GM12878 (cell line): ENCODE results near the gene AP3S2. TPM values are rescaled to one million over a fixed set of nuclear protein-coding genes. Genes with fewer than 3 reads are reported as not detected.

Experiments used
- ATAC-seq: fragments of 200-7000 bp; cut with Tn5 transposase; 3 replicates; pipeline ENCODE4 v1.9.1; 2020; ENCODE audit warnings: mild to moderate bottlenecking, moderate library complexity
- BruUV-seq: library from RNA; stranded (reverse); fragments of 400-500 nt; replicated peaks from 2 replicates; lab custom pipeline; 2021; lab: Mats Ljungman, UMichigan
- CTCF ChIA-PET: fragments of 300-600 bp; sonication (Branson Sonifier 250); formaldehyde crosslinking; extraction: SDS; loops from one replicate; lab custom pipeline; 2021; ENCODE audit warnings: inconsistent platforms; lab: Yijun Ruan, JAX
- POLR2A ChIA-PET: fragments of 350-600 bp; formaldehyde crosslinking; extraction: SDS; loops from one replicate; lab custom pipeline; 2021; ENCODE audit warnings: inconsistent platforms; lab: Charles Lee
- RAD21 ChIA-PET: fragments of 300-600 bp; sonication (Branson Sonifier 250); formaldehyde crosslinking; loops from one replicate; lab custom pipeline; 2023; ENCODE audit warnings: antibody characterized with exemption; ENCODE audit not compliant: unreplicated experiment; lab: Charles Lee
- SMC1A ChIA-PET: fragments of 300-600 bp; sonication (Branson Sonifier 250); formaldehyde crosslinking; loops from one replicate; lab custom pipeline; 2023; ENCODE audit not compliant: unreplicated experiment, uncharacterized antibody; lab: Charles Lee
- DNase-seq: peaks from one replicate; pipeline ENCODE4 v3.0.0-alpha.2; 2011; ENCODE audit warnings: low read depth, low spot score
- FAIRE-seq: peaks from 3 replicates; lab custom pipeline; 2011; peaks lifted over from hg19 to GRCh38; lab: Jason Lieb, UNC
- H2AFZ ChIP-seq: 2 replicates; pipeline ENCODE4 v1.6.0; 2011; ENCODE audit warnings: low read depth, low read length, control low read depth; ENCODE audit not compliant: control insufficient read depth
- H3K27ac ChIP-seq: 2 replicates; pipeline ENCODE4 v1.5.1; 2011; ENCODE audit warnings: control low read depth; ENCODE audit not compliant: control insufficient read depth, insufficient read depth
- H3K27me3 ChIP-seq, 2 experiments: replicated peaks in 1 of 2; 2 replicates each; pipeline versions ENCODE4 v1.6.0 to v1.6.1; 2011; ENCODE audit warnings: low read length in 1 of 2; ENCODE audit not compliant: control insufficient read depth in 2 of 2, insufficient read depth in 2 of 2
- H3K36me3 ChIP-seq, 2 experiments: 2 replicates each; pipeline ENCODE4 v1.5.1; 2011; ENCODE audit warnings: low read length in 1 of 2; ENCODE audit not compliant: control insufficient read depth in 2 of 2, insufficient read depth in 2 of 2
- H3K4me1 ChIP-seq: 2 replicates; pipeline ENCODE4 v1.6.1; 2011; ENCODE audit warnings: mild to moderate bottlenecking, low read length, moderate library complexity, mixed read lengths; ENCODE audit not compliant: control insufficient read depth, insufficient read depth
- H3K4me2 ChIP-seq: 2 replicates; pipeline ENCODE4 v1.6.0; 2011; ENCODE audit warnings: control low read depth; ENCODE audit not compliant: control insufficient read depth, insufficient read depth
- H3K4me3 ChIP-seq: fragments of 200-600 bp; sonication (generic); 2 replicates; pipeline ENCODE4 v1.5.1; 2016
- H3K79me2 ChIP-seq: 2 replicates; pipeline ENCODE4 v1.6.0; 2011; ENCODE audit warnings: low read length; ENCODE audit not compliant: control insufficient read depth, insufficient read depth
- H3K9ac ChIP-seq: 2 replicates; pipeline ENCODE4 v1.8.0; 2011; ENCODE audit warnings: low read length, control low read depth, mixed read lengths; ENCODE audit not compliant: control insufficient read depth, insufficient read depth
- H3K9me3 ChIP-seq: replicated peaks from 3 replicates; pipeline ENCODE4 v1.5.1; 2011; ENCODE audit warnings: mild to moderate bottlenecking, low read length; ENCODE audit not compliant: control insufficient read depth, insufficient read depth
- H4K20me1 ChIP-seq: 2 replicates; pipeline ENCODE4 v1.6.0; 2011; ENCODE audit not compliant: control insufficient read depth, insufficient read depth
- BHLHE40 ChIP-seq, 2 experiments: fragments of 450-650 bp in 1 of 2; IDR thresholded peaks; 2 replicates each; pipeline ENCODE4 v1.6.1; 2011 to 2017; ENCODE audit warnings: low read depth in 2 of 2, borderline replicate concordance in 1 of 2, improper control_type of control experiment in 1 of 2, low read length in 1 of 2, mild to moderate bottlenecking in 1 of 2
- CHD4 ChIP-seq: fragments of 200-600 bp; sonication (generic); IDR thresholded peaks from 2 replicates; pipeline ENCODE4 v1.6.1; 2016; ENCODE audit warnings: mild to moderate bottlenecking
- E4F1 ChIP-seq: fragments of 450-650 bp; IDR thresholded peaks from 2 replicates; pipeline ENCODE4 v1.6.1; 2018; ENCODE audit warnings: borderline replicate concordance, mild to moderate bottlenecking; ENCODE audit not compliant: partially characterized antibody
- HDAC2 ChIP-seq: fragments of 200-600 bp; sonication (generic); IDR thresholded peaks from 2 replicates; pipeline ENCODE4 v1.6.1; 2017
- HSF1 ChIP-seq: fragments of 150-350 bp; IDR thresholded peaks from 2 replicates; pipeline ENCODE4 v1.6.1; 2014; ENCODE audit warnings: mild to moderate bottlenecking, low read depth, low read length
- KLF5 ChIP-seq: fragments of 450-650 bp; IDR thresholded peaks from 2 replicates; pipeline ENCODE4 v1.6.1; 2014; ENCODE audit warnings: mild to moderate bottlenecking; ENCODE audit not compliant: partially characterized antibody
- NFIC ChIP-seq: IDR thresholded peaks from 2 replicates; pipeline ENCODE4 v1.6.1; 2012; ENCODE audit warnings: low read depth, mild to moderate bottlenecking, inconsistent platforms, low read length, moderate library complexity
- PAX5 ChIP-seq: IDR thresholded peaks from 2 replicates; pipeline ENCODE4 v1.6.1; 2011; ENCODE audit warnings: low read depth, low read length, borderline replicate concordance
- RELA ChIP-seq: fragments of 450-650 bp; IDR thresholded peaks from 2 replicates; pipeline ENCODE4 v1.8.0; 2014; ENCODE audit warnings: borderline replicate concordance; ENCODE audit not compliant: partially characterized antibody
- SREBF2 ChIP-seq: IDR thresholded peaks from 2 replicates; pipeline ENCODE4 v1.6.1; 2012; ENCODE audit warnings: mild to moderate bottlenecking, low read length
- STAT1 ChIP-seq: fragments of 450-650 bp; conservative IDR thresholded peaks from 2 replicates; pipeline ENCODE4 v1.6.1; 2014; ENCODE audit warnings: antibody characterized with exemption, mild to moderate bottlenecking
- WRNIP1 ChIP-seq: IDR thresholded peaks from 2 replicates; pipeline ENCODE4 v1.6.1; 2011; ENCODE audit warnings: low read depth, low read length, improper control_type of control experiment, borderline replicate concordance
- ZNF622 ChIP-seq: fragments of 450-650 bp; IDR thresholded peaks from 2 replicates; pipeline ENCODE4 v1.6.1; 2017; ENCODE audit warnings: mild to moderate bottlenecking, inconsistent platforms
- WGBS: methylation state at CpG from one replicate; pipeline ENCODE4 v1.1.6; 2016; ENCODE audit warnings: low lambda C conversion rate; ENCODE audit not compliant: insufficient replicate concordance, insufficient coverage; ENCODE audit errors: missing lambda C conversion rate; 5-methylcytosine and 5-hydroxymethylcytosine counted together
- in situ Hi-C: fragments of 300-500 bp; cut with MboI; formaldehyde crosslinking; loops from 9 replicates; pipeline ENCODE4 v1.14.3; 2018; ENCODE audit warnings: mixed read lengths
- intact Hi-C: fragments of 100-400 bp; cut with micrococcal nuclease; formaldehyde crosslinking; loops from one replicate; pipeline ENCODE4 v1.14.2; 2022; ENCODE audit not compliant: unreplicated experiment
- polyA plus RNA-seq, 11 experiments: library from polyadenylated mRNA; depleted of rRNA in 4 of 11; unstranded in 6 of 11; stranded (reverse) in 5 of 11; fragments of >200 nt; fragmentation: Nextera tagmentation in 4 of 11; fragmentation: Illumina TruSeq in 1 of 11; extraction: Ambion mirVana in 4 of 11; extraction: Trizol in 1 of 11; gene quantifications; 1 replicate in 1 of 11; 2 replicates in 10 of 11; pipeline versions ENCODE4 v1.2.1 to v1.2.3, GENCODE V29; 2011 to 2016; ENCODE audit warnings: inconsistent platforms in 2 of 11, missing spikeins in 2 of 11, low read depth in 1 of 11
- total RNA-seq, 4 experiments: library from RNA; depleted of rRNA in 3 of 4; stranded (reverse); fragments of >200 nt in 3 of 4; fragmentation: Illumina TruSeq in 1 of 4; extraction: Trizol in 1 of 4; gene quantifications; 2 replicates each; pipeline versions ENCODE4 v1.2.1 to v1.2.3, GENCODE V29; 2013 to 2021

AP3S2 gene
- total and polyA plus RNA-seq, 10 of the 15 experiments (the other 5 are each of a cell fraction or from before 2014, with no cell fraction given): 10.0 to 43.6 (median 26.0) TPM

GRCh38 chr15:89851673-89852341, 42.0 kb downstream of the AP3S2 start (continued):
- TF ChIP-seq RELA: no peak

GRCh38 chr15:89848970-89849292, 44.9 kb downstream of the AP3S2 start:
- BruUV-seq: no TSS peak
- Histone ChIP-seq H3K27ac (peak overlapping the region; percentile 58), H3K9ac (no peak overlapping the region), H3K36me3 (no peaks in the 10 kb centered on the region), H3K79me2 (no peaks in the 10 kb centered on the region), H3K4me3 (no peak overlapping the region), H3K4me1 (peaks cover 51% of the 10 kb centered on the region), H3K27me3 (no peaks in the 10 kb centered on the region), H2AFZ (no peak overlapping the region), H3K9me3 (no peaks in the 10 kb centered on the region), H3K4me2 (peak overlapping the region; percentile 28), H4K20me1 (no peaks in the 10 kb centered on the region)
- POLR2A ChIA-PET: interaction anchor here (0.6 kb wide), 1 partner anchor 929 kb away, joined by 3 read pairs; no protein-coding TSS in a partner anchor
- SMC1A ChIA-PET: interaction anchor here (0.7 to 1.3 kb wide), 3 partner anchors 9 to 45 kb away, joined by 3 read pairs; partner anchors contain the start of gene AP3S2
- intact Hi-C loops: no loop called here
- RAD21 ChIA-PET: interaction anchor here (1.0 to 1.2 kb wide), 3 partner anchors 26 to 87 kb away, joined by 3 to 4 read pairs (median 4); no protein-coding TSS in a partner anchor
- CTCF ChIA-PET: interaction anchor here (0.9 to 3.3 kb wide), 3 partner anchors 15 to 88 kb away, joined by 3 to 13 read pairs (median 9); no protein-coding TSS in a partner anchor
- no peak for ATAC-seq
- in situ Hi-C loops: no loop called here
- DNase-seq: no peak
- no peak for FAIRE-seq
- WGBS: 24% methylated on average over 2 of the region's 2 CpGs
- TF ChIP-seq E4F1: no peak
- TF ChIP-seq RELA: no peak
- no peak for TF ChIP-seq HSF1
- TF ChIP-seq ZNF622: no peak
- TF ChIP-seq CHD4: no peak
- TF ChIP-seq HDAC2: no peak
- no peak for TF ChIP-seq BHLHE40 (IDR thresholded peaks at IDR 0.05; ENCODE audit: borderline replicate concordance in 1 of 2, low read depth in 2 of 2, low read length in 1 of 2)
- TF ChIP-seq STAT1: no peak
- no peak for TF ChIP-seq PAX5
- no peak for TF ChIP-seq SREBF2
- TF ChIP-seq WRNIP1: no peak
- TF ChIP-seq NFIC: no peak
- no peak for TF ChIP-seq KLF5
